Left hindlimb (tissue), 1 donor: ENCODE measurements around the gene HOXB6.

Experiments used
- DNase-seq: peaks from one replicate; pipeline ENCODE4 v3.0.0-alpha.2; 2018

The HOXB6 gene

GRCh38 chr17:48551214-48551555, 53.6 kb downstream of the HOXB6 start:
- no peak for DNase-seq

GRCh38 chr17:48550502-48551213, 54.1 kb downstream of the HOXB6 start:
- no peak for DNase-seq

GRCh38 chr17:48549914-48550501, 54.8 kb downstream of the HOXB6 start:
- no peak for DNase-seq

GRCh38 chr17:48549281-48549630, 55.5 kb downstream of the HOXB6 start:
- no peak for DNase-seq

- DNase-seq, result no peak
These were observed 56.1 kb downstream of the HOXB6 start for GRCh38 chr17:48548523-48549280.

- DNase-seq, result no peak
These were observed 56.8 kb downstream of the HOXB6 start for GRCh38 chr17:48547808-48548522.

- no peak for DNase-seq
These were observed 57.6 kb downstream of the HOXB6 start for GRCh38 chr17:48546924-48547807.

GRCh38 chr17:48546137-48546923, 58.5 kb downstream of the HOXB6 start:
- no peak for DNase-seq
